Measurements from ENCODE around the gene PEX11B. TPM values are rescaled to one million over a fixed set of nuclear protein-coding genes. Genes with fewer than 3 reads are reported as not detected.

PEX11B gene
- total and polyA plus RNA-seq, 2 experiments from 2014 or later, result 7.4 to 9.1 TPM

GRCh38 chr1:145897969-145898368 lies 20.5 kb downstream of the PEX11B start (continued):
- TF ChIP-seq ZNF462 (CRISPR knock-in tag; IDR thresholded peaks at IDR 0.05), result no peak
- no peak for TF ChIP-seq STAT1 (IDR thresholded peaks at IDR 0.05; ENCODE audit: unreplicated experiment)
- no peak for TF ChIP-seq CTCF (conservative IDR thresholded peaks at IDR 0.05; ENCODE audit: low read depth in 2 of 2)
- TF ChIP-seq, protein P1, sequence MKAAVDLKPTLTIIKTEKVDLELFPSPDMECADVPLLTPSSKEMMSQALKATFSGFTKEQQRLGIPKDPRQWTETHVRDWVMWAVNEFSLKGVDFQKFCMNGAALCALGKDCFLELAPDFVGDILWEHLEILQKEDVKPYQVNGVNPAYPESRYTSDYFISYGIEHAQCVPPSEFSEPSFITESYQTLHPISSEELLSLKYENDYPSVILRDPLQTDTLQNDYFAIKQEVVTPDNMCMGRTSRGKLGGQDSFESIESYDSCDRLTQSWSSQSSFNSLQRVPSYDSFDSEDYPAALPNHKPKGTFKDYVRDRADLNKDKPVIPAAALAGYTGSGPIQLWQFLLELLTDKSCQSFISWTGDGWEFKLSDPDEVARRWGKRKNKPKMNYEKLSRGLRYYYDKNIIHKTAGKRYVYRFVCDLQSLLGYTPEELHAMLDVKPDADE (IDR thresholded peaks at IDR 0.05), result no peak
- no peak for TF ChIP-seq NANOG (IDR thresholded peaks at IDR 0.05; ENCODE audit: borderline replicate concordance)
- no peak for TF ChIP-seq CREB1 (CRISPR knock-in tag; IDR thresholded peaks at IDR 0.05; ENCODE audit: low read depth)

- Mint-ChIP-seq H3K27ac (no peak overlapping the region), H3K4me3 (no peak overlapping the region), H3K36me3 (ENCODE audit: low read depth) (no peaks in the 10 kb centered on the region), H3K4me1 (peaks cover 6% of the 10 kb centered on the region; the same call in 2 of the 3 replicates), H3K9me3 (no peaks in the 10 kb centered on the region; the same call in 2 of the 3 replicates), H3K27me3 (ENCODE audit: insufficient read depth, low read depth, poor library complexity) (peaks cover 12% of the 10 kb centered on the region)
- H3F3A ChIP-seq (replicated peaks; ENCODE audit: low read depth), result no peaks in the 10 kb centered on the region
- H2AFZ ChIP-seq, result no peak overlapping the region
- H4K20me1 ChIP-seq (replicated peaks; ENCODE audit: insufficient read depth), result no peaks in the 10 kb centered on the region
- no peak overlapping the region for H3K4me2 ChIP-seq
- no peaks in the 10 kb centered on the region for H3K36me3 ChIP-seq (ENCODE audit: insufficient read depth)
- no peaks in the 10 kb centered on the region for H3K79me2 ChIP-seq (replicated peaks; ENCODE audit: insufficient read depth)
- H3K4me3 ChIP-seq, result no peak overlapping the region
- DNase-seq (ENCODE audit: low spot score), result no peak
- H3K27ac ChIP-seq (ENCODE audit: low read depth), result no peak overlapping the region
- ATAC-seq, result no peak
- H3K27me3 ChIP-seq (ENCODE audit: insufficient read depth), result no peaks in the 10 kb centered on the region
- no peaks in the 10 kb centered on the region for H3K9me2 ChIP-seq (ENCODE audit: insufficient read depth)
- H3K4me1 ChIP-seq (ENCODE audit: insufficient read depth), result peaks cover 3% of the 10 kb centered on the region; the same call in 1 of the 2 replicates
- TF ChIP-seq JUNB (IDR thresholded peaks at IDR 0.05; ENCODE audit: unreplicated experiment) (no peak), EZH2phosphoT487 (IDR thresholded peaks at IDR 0.05; ENCODE audit: unreplicated experiment) (no peak), POLR2AphosphoS5 (IDR thresholded peaks at IDR 0.05; ENCODE audit: low read depth) (no peak), NANOG (IDR thresholded peaks at IDR 0.05; ENCODE audit: borderline replicate concordance) (no peak), CTCF (conservative IDR thresholded peaks at IDR 0.05; ENCODE audit: low read depth in 2 of 2) (no peak), ZNF331 (CRISPR knock-in tag; IDR thresholded peaks at IDR 0.05; ENCODE audit: low read depth) (no peak), CREB1 (CRISPR knock-in tag; IDR thresholded peaks at IDR 0.05; ENCODE audit: low read depth) (no peak), STAT1 (IDR thresholded peaks at IDR 0.05; ENCODE audit: unreplicated experiment) (no peak), EZH2 (IDR thresholded peaks at IDR 0.05; ENCODE audit: low read depth, unreplicated experiment) (no peak)
- TF ChIP-seq, protein P1 (IDR thresholded peaks at IDR 0.05), result no peak
These were observed 23.0 kb downstream of the PEX11B start for GRCh38 chr1:145895471-145895870.
